Activated T-cell treated with anti-CD3 and anti-CD28 coated beads, Interleukin-2, amount 50 U/mL, for 48 hours (primary cell): Measurements from ENCODE around the gene OR4F6.
"Not testable (repeated sequence)": the region's sequence is repeated elsewhere in the genome, so short reads cannot be mapped to it uniquely, and the experiment has no call there.

Experiments used
- DNase-seq, 2 experiments: peaks; one replicate each; pipeline ENCODE4 v3.0.0-alpha.2; 2020

OR4F6 gene, protein sequence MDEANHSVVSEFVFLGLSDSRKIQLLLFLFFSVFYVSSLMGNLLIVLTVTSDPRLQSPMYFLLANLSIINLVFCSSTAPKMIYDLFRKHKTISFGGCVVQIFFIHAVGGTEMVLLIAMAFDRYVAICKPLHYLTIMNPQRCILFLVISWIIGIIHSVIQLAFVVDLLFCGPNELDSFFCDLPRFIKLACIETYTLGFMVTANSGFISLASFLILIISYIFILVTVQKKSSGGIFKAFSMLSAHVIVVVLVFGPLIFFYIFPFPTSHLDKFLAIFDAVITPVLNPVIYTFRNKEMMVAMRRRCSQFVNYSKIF

DNA sequence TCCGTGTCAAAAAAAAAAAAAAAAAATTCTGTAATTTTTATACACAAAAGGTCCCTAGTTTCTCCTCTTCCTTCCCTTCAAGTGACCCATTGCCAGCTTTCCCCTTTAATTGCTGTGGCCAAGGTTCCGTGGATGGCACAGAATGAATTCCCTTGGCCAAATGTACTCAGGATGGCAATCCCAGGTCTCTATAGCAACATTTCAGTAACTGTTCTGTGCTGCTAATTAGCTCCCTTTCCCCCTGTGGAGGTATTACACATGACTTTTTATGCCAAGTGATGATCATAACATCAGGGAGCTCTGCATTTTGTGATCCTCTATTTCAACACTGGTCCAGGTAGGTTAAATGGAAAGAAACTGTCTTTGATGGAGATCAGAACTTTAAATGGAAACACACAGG, at the start of gene OR4F6:
Gene OR4F6, plus strand, starts transcription at position 301 of the 400 bp plus-strand sequence. CDS start 2,211 bp downstream, outside the sequence.
- no peak for DNase-seq

DNA sequence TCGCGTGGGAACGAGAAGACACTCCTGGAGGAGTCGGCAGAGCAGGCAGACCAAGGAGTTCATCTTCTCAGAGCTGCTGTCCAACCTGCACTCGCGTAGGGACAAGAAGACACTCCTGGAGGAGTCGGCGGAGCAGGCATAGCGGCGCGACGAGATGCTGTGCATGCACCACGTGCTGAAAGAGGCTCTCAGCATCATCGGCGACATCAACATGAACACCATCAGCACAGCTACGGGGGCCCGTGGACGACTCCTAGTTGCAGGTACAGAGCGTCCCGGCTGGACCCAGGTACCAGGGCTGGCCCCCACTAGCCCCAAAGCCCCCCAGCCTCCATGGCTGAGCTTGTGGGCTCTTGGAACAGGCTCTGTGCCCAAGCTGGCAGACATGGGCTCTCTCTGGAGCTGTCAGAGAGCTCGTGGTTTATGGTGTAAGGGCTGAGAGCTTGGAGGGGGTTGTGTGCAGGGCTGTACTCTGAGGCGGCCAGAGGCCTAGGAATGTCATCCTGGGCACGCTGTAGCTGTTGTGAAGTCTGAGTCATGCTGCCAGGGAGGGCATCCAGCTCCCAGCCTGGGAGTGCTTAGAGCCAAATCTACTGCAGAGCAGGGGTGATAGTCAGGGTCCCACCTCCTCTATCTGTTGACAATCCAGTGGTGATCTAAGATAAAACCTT, 38.5 kb upstream of the OR4F6 start:
- DNase-seq: not testable (repeated sequence)

DNA sequence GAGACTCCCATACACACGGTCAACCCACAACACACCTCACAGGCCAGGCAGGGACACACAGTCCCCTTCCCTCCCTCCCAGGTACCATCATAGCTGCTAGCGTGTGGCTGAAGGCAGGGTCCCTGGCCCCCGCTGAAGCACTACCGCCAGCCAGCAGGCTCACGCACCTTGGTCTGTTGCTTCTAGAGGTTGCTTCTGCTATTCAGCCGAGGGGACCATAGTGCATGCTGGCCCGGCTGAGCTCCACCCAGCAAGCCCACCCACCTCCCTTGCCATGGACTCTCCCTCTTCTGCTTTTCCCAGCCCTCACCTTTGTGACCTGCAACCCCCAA, 38.0 kb upstream of the OR4F6 start:
- DNase-seq: not testable (repeated sequence)

DNA sequence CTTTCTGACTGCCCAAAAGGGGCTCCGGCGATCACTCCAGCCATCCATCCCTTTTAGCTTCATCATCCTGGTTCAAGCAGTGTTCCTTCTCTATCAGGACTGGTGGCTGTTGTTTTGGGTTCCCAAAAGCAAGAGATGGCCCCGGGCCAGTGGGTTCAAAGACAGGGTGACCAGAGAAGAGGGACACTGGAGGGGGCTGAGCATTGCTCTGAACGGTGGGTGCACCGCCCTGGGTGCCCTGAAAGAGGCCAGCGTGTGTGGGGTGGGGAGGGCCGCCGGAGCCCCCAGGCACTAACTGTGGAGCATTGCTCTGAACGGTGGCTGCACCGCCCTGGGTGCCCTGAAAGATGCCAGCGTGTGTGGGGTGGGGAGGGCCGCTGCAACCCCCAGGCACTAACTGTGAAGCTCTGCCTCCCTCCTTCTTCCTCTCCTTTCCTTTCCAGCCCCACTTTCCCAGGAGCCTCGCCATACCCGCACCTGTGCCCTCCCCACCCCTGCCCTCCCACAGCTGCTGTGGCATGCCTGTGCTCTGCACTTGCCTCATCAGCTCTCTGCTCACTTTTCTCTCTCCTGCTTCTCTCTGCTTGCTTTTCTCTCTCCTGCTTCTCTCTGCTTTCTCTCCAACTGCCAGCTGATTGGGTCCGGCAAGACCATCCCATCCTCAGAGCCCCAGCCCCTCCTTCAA, 37.4 kb upstream of the OR4F6 start:
- no peak for DNase-seq

DNA sequence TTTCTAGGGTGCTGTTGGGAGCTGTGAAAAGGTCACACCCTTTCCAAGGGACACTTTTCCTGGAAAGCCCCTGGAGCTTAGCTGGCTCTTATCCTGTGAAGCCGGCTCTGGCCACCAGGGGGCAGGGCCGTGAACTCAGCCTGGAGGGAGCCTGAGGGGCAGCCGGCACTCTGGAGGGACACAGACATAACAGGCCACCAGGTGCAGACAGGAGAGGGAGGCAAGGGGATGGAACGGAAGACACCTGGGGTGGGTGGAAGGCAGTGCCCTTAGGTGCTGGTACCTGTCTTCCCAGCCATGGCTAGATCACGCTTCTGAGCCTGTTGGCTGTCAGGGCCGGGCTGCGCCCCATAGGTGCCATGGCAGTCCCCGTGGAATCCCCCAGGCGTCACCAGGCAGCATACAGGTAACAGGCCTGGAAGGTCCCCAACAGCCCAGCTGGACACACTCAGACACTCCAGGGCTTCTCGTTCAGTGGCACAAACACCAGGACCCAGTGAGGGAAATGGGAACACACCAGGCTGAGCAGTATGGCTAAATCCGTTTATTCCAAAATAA, 36.1 kb upstream of the OR4F6 start:
- not testable (repeated sequence) for DNase-seq

DNA sequence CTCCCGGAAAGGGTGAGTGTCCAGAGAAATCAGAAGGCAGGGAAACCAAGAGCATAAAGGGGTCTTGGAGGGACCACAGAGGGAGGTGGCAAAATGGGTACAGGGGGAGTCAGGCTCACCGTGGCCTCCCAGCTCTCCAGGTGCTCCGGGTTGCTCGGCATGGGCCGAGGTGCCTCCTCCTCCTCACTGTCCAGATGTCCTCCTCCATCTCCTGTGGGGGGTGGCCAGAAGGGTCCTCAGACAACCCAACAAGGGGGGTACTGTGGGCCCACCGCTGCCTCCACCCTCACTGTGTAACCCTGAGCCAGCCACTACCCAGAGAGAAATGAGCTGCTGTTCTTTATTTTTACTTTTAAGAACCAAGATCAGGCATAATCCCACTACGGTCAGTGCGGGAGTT, 30.4 kb upstream of the OR4F6 start:
- DNase-seq: no peak

DNA sequence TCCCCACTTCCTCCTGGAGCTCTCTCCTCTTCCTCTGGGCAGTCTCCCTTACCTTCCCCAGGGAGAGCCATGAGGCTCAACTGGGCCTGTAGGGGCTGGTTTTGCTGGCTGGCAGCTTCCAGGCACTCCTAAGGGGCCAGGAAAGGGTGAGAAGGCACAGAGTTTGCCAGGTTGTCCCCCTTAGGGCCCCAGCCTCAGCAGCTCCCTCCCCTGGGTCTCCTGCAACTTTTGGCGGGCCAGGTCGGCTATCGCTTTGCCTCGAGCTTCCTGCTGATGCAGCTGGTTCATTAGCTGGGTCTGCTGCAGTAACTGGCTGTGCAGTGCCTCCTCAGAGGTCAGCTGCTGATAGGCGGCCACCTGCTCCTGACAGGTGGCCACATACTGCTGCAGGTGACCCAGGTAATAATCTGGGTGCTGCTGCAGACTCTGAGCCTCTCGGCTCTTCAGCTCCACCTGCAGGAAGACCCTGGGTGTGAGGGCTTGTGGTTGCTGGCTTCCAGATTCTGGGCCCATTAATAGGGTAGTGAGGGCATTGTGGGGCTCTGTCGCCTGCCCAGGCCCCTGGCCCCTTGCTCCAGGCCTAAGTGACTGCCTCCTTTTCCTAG, 29.7 kb upstream of the OR4F6 start:
- peak; percentile 24 to 26 for DNase-seq

DNA sequence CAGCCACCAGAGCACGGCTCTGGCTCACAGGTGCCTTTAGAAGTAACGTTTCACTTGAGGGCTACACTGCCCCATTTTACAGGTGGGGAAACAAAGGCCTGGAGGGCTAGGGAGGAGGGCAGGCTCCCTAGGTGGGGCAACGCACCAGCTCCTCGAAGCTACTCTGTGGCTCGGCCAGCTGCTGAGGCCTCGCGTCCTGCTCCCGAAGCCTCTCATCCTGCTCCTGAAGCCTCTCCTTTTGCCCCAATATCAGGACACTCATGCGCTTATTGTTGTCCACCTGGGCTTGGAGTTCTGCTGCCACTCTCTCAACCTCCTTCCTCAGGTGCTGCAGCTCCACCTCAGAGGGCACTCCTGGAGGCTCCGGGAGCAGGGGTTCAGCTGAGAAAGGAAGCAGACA, 28.2 kb upstream of the OR4F6 start:
- DNase-seq: no peak

DNA sequence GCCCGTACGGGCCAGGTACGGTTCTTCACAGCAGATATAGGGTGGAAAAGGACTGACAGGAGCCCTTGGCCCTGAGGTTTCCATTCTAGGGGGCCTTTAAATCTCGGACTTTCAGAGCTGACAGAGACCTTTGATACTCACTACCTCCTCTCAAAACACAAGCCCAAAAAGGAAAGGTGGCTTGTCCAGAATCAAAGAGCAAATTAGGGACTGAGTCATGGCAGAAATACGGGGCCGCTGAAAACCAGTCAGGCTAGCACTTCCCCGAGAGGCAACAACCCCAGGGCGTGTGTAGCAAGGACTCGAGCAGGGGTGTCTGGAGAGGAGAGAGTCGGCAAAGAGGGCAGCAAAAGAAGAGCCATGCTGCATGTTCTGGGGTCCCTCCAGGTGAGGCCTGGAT, 24.7 kb upstream of the OR4F6 start:
- not testable (repeated sequence) for DNase-seq

DNA sequence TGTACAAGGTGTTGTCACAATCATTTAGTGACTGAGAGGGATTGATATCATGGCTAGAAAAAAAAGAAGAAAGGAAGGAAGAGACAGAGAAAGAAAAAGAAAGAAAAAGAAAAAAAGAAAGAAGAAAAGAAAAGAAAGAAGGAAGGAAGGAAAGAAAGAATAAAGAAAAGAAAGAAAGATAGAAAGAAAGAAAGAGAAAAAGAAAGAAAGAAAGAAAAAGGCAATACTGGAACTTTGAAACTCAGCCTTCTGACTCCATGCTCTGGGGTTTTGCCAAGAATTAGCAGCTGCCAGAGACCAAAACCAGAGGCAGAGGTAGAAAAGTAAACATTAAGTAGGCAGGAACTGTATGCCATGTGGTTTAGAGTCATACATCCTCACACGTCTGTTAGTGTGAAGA, 23.1 kb upstream of the OR4F6 start:
- DNase-seq: not testable (repeated sequence)

DNA sequence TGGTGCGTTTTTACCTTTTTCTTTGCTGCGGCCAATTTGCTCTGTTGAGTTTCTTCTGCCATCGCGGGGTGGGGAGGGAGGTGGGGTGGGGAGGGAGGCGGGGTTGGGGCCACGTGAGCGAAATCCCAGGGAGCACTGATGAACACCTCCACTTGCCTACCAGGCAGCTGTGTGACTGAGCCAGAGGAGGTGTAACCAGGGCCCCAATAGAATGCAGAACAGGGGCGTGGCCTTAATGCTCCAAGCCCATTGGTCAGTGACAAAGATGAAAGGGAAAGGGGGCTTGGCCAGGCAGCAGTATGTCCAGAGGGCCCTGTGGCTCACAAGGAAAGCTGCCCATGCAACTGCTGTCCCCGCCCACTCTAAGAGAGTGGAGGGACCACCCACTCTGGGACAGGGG, 21.4 kb upstream of the OR4F6 start:
- no peak for DNase-seq

DNA sequence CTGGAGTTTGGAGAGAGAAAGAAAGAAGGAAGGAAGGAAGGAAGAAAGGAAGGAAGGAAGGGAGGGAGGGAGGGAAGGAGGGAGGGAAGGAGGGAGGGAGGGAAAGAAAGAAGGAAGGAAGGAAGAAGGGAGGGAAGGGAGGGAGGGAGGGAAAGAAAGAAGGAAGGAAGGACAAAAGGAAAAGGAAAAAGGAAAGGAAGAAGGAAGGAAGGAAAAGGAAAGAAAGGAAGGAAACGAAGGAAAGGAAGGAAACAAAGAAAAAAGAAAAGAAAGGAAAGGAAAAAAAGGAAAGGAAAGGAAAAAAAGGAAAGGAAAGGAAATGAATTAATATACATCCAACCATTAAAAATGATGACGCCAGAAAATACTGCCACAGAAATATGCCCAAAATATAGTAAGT, 18.7 kb upstream of the OR4F6 start:
- no peak for DNase-seq

DNA sequence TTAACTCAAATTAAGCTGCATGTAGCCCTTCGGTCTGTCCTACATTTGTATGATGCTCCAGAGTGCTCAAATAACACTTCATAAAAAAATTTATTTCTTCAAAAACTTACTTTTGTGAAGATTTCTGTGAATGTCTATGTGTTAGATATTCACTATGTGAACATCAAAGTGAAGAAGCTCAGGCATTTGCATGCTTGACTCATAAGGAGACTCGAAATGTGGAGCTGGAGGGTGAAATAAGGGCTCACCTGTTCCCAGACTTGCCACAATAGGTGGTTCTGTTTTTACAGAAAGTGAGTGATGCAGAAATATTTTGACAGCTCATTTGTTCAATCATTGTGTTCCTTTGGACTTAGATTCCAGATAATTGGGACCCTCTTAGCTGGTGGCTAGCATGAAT, 16.9 kb upstream of the OR4F6 start:
- DNase-seq: not testable (repeated sequence)

DNA sequence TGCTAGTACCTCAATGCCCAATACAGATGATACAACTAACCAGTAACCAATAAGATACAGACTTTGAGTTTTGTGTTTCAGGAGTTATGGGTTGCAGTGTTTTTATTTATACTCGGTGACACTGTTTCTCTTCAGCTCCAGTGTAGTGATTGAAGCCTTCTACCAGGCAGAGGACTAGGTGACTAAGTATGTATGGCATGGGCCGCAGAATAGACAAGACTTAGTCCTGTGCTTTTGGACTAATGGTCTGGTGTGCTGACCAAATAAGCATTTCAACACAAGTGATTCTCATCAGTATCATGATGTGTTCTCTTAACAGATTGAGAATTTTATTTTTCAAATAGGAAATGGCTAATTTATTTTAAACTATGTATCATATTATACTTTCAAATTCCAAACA, 15.3 kb upstream of the OR4F6 start:
- DNase-seq: not testable (repeated sequence)

DNA sequence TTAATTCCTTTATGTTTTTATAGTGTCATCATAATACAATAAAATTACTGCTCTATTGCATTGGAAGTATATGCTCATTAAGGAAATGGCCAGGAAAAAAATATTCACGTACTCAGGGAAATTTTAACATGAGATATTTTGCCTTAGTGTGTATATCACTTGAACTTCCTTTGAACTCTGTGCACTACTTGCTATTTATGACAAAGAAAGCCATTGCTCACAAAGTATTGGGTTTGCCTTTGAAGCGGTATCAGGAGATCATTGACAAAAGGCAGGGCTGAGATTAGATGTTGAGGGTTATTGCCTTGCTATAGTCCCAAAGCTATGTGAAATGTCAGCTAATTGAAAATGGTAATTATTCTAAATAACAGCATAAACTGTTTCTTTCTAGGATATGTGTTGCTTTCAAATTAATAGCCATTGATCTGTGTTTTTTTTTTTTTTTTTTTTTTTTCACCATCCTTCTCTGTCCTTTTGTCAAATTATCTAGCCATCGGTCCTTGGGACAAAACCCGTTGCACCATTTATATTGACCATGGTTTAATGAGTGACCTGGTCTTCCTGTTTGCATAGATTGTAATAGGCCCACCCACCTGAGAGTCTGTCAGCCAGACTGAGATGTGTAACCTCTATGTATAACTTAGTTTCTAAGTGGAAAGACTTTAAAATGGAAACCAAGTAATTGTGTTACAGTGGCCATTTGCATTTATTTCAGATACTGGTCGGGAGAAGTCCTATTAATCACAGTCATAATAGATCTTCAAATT, 14.6 kb upstream of the OR4F6 start:
- DNase-seq: not testable (repeated sequence)

DNA sequence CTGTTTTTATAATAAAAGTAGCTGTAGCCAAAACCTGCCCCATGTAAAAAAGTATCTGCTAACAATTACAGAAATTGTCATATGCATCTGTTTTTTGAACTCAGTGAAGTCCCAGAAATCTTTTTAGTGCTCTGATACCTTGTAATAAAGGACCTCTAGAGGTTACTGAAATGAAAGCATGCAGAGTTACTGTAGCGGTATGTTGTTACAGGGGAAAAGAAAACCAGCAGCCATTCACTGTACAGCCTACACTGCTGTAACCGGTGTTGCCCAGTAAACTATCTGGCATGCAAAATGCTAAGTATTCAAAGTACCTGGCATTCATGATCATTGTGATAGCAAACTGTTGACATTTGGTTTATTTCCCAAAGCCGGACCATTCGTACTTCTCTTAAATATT, 12.6 kb upstream of the OR4F6 start:
- DNase-seq: not testable (repeated sequence)

DNA sequence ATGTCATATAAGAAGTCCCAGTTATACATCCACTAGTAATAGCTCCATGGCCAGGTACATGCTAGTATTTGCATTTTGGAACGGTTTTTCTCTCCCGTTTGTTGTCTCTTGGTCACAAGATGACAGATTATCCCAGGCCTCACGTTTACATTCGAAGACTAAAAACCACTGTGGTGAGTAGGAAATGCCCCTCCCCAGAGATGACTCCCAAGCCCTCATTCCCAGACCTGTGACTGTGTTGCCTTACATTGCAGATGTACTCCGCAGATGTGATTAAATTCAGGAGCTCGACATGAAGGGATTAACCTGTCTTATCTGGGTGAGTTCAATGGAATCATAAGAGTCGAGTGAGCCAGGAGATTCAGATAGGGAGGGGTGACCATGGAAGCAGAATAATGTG, 9.3 kb upstream of the OR4F6 start:
- not testable (repeated sequence) for DNase-seq

DNA sequence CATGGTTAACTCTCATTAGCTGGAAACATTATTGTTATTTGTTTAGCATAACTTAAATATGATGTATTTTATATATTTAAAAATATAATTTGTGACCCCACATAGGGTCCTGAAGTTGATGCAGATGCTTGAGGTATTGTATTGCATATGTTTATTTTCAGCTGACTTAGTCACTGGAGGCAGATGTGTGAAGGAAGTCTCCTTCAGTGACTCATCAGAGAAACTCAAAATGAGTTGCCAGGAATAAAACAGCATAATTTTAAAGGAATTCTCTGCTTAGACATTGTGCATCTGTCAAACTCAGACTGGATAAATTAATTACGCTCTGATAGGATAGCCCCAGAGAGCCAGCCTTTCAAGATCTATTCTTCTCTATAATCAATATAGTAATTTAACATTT, 7.9 kb upstream of the OR4F6 start:
- DNase-seq: no peak

DNA sequence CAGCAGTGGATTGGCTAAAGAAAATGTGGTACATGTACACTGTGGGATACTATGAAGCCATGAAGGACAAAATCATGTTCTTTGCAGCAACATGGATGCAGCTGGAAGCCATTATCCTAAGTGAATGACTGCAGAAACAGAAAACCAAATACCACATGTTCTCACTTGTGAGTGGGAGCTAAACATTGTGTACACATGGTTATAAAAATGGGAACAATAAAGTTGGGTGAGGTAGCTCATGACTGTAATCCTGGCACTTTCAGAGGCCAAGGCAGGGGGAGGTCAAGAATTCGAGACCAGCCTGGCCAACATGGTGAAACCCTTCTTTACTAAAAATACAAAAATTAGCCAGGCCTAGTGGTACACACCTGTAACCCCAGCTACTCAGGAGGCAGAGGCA, 3.6 kb upstream of the OR4F6 start:
- no peak for DNase-seq

DNA sequence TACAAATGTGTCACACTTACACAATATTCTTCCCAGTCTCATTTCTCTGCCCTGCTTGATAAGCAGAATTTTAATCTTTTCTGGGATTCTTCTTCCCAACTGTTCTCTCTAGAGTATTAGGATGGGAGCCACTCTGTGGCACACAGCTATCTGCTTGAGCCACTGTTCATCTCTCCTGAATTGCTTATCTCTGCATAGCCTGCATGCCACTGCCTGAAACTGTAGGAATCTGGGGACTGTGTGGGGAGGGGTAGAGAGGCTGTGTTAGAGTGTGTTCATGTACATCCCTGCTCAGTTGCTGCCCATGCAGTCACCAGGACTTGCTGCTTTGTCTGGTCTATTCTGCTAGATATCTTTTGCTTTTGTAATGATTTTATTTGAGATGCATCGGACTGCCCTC, 2.3 kb upstream of the OR4F6 start:
- no peak for DNase-seq

DNA sequence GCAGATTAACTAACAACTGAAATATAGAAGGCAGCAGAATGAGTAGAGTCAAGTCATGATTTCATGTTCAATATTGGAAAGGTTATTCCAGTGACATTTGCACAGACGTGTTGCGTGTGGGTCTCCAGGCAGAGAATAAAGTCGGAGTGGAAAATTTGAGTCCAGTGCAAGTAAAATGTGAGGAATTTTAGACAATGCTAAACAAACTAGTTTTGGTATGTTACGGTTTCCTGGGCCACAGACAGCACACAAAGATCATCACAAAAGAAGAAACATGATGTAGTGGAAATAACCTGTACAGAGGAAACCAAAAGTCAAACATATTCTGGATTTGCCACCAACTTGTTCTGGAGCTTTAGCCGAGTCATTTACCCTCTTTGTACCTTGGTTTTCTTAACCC, 367 bp downstream of the OR4F6 start:
- DNase-seq: no peak

DNA sequence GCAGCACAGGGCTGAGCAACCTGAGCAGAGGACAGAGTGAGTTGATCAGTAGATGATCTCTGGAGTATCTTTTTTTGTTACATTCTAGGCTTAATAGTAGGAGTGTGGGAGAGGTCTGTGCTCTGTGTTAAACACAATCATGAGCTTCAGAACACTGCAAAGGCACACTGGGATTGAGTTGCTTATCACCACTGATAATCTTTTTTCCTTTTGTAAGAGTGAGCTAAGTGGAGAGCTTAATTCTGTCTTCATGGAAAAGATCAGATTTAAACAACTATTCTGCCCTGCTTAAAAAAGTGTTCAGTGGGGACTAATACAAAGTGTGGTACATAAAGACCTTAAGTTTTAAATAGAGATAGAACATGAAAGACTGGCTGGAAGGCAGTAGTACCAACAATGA, 1.1 kb downstream of the OR4F6 start:
- DNase-seq: no peak

DNA sequence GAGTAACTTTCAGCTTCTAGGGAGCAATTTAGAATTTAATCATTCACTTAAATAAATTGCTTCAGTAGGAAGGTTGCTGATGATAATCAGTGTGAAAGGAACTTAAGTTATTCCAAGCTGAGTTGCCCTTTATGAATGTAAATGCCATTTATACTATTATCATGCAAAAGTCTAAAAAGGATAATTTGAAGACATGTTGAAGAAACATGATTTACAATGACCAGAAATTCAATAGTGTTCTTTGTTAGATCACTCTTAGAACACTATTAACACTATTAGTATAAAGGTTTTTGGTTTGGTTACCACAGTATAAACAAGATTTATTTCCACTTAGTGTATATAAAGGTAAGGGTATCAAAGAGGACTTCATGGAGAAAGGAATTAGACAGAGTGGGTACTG, 1.6 kb downstream of the OR4F6 start:
- DNase-seq: no peak
